Measurements from ENCODE around the gene EIF2AK2. TPM values are rescaled to one million over a fixed set of nuclear protein-coding genes. Genes with fewer than 3 reads are reported as not detected.

The EIF2AK2 gene
- total and polyA plus RNA-seq, 10 of the 15 experiments (the other 5 are each of a cell fraction or from before 2014, with no cell fraction given) = 16.2 to 81.4 (median 63.3) TPM

- TF ChIP-seq IRF3 (IDR thresholded peaks at IDR 0.05) = no peak
- no peak for TF ChIP-seq PML (IDR thresholded peaks at IDR 0.05; ENCODE audit: low read length)
- TF ChIP-seq ELK1 (IDR thresholded peaks at IDR 0.05; ENCODE audit: low read depth, low read length) = no peak
- 0 out of 2 replicates have a peak, but pooled peaks have one; percentile 24 for TF ChIP-seq MLLT1 (IDR thresholded peaks at IDR 0.05)
- peak; percentile 97 for TF ChIP-seq MEF2A (IDR thresholded peaks at IDR 0.05; ENCODE audit: insufficient read depth, low read depth, low read length)
- no peak for TF ChIP-seq ZNF207 (IDR thresholded peaks at IDR 0.05; ENCODE audit: borderline replicate concordance)
- no peak for TF ChIP-seq CBFB (IDR thresholded peaks at IDR 0.05; ENCODE audit: low read depth)
- peak; percentile 75; the same call in 1 of the 2 replicates for TF ChIP-seq FOXM1 (IDR thresholded peaks at IDR 0.05; ENCODE audit: low read depth, low read length)
- TF ChIP-seq GATAD2B (conservative IDR thresholded peaks at IDR 0.05; ENCODE audit: low read depth) = 0 out of 2 replicates have a peak, but pooled peaks have one; percentile 53
- no peak for TF ChIP-seq TCF7 (IDR thresholded peaks at IDR 0.05; ENCODE audit: borderline replicate concordance)
- TF ChIP-seq ZNF274 (IDR thresholded peaks at IDR 0.05; ENCODE audit: insufficient read depth, insufficient read length) = no peak
- TF ChIP-seq EZH2 (IDR thresholded peaks at IDR 0.05; ENCODE audit: borderline replicate concordance, control insufficient read depth, low read depth, low read length) = no peak
- TF ChIP-seq RB1 (IDR thresholded peaks at IDR 0.05; ENCODE audit: borderline replicate concordance) = no peak
- no peak for TF ChIP-seq JUND (IDR thresholded peaks at IDR 0.05; ENCODE audit: low read depth, low read length)
- TF ChIP-seq ZBTB33 (IDR thresholded peaks at IDR 0.05) = no peak
- peak; percentile 64 for TF ChIP-seq MXI1 (IDR thresholded peaks at IDR 0.05; ENCODE audit: low read depth, low read length)
- TF ChIP-seq PKNOX1 (IDR thresholded peaks at IDR 0.05) = peak; percentile 50; the same call in 1 of the 2 replicates
- no peak for TF ChIP-seq CBX3 (IDR thresholded peaks at IDR 0.05; ENCODE audit: borderline replicate concordance, low read depth)
- no peak for TF ChIP-seq NR2C2 (IDR thresholded peaks at IDR 0.05; ENCODE audit: borderline replicate concordance, control insufficient read depth, insufficient read length, low read depth)
- peak; percentile 69 for TF ChIP-seq POLR2A (IDR thresholded peaks at IDR 0.05; ENCODE audit: low read depth, low read length)
- TF ChIP-seq HDAC2 (IDR thresholded peaks at IDR 0.05) = no peak
- TF ChIP-seq ZNF217 (IDR thresholded peaks at IDR 0.05) = peak; percentile 96
- no peak for TF ChIP-seq FOXK2 (IDR thresholded peaks at IDR 0.05)
- peak; percentile 95 for TF ChIP-seq DPF2 (IDR thresholded peaks at IDR 0.05)
Observed at GRCh38 chr2:37090019-37090477, 66.7 kb downstream of the EIF2AK2 start (continued).

Data from GM12878 (cell line).